B cell (primary cell): ENCODE measurements around the gene SYTL2. TPM values are rescaled to one million over a fixed set of nuclear protein-coding genes. Genes with fewer than 3 reads are reported as not detected.

Source experiments
- ATAC-seq: fragments of 200-7000 bp; cut with Tn5 transposase; one replicate; pipeline ENCODE4 v1.10.0; 2021; ENCODE audit warnings: low read depth, mild to moderate bottlenecking, moderate number of reproducible peaks, moderate library complexity
- CTCF ChIA-PET: fragments of 350-600 bp; sonication (Branson Sonifier 250); formaldehyde crosslinking; loops from one replicate; lab custom pipeline; 2021; ENCODE audit warnings: antibody characterized with exemption, inconsistent platforms; lab: Charles Lee
- POLR2A ChIA-PET: fragments of 350-600 bp; sonication (Branson Sonifier 250); formaldehyde crosslinking; loops from one replicate; lab custom pipeline; 2021; ENCODE audit warnings: antibody characterized with exemption; lab: Charles Lee
- DNase-seq: peaks from one replicate; pipeline ENCODE4 v3.0.0; 2013
- H2AFZ ChIP-seq: 2 replicates; pipeline ENCODE4 v1.6.1; 2012; ENCODE audit warnings: mild to moderate bottlenecking, low read depth, low read length; ENCODE audit not compliant: insufficient read depth, poor library complexity, severe bottlenecking
- H3K27ac ChIP-seq, 2 donors: 1 replicate in 1 of 2; 2 replicates in 1 of 2; pipeline ENCODE4 v1.5.1; 2012 to 2013; ENCODE audit warnings: low read length in 2 of 2, mild to moderate bottlenecking in 2 of 2, moderate library complexity in 1 of 2
- H3K27me3 ChIP-seq, 4 experiments: fragments of 200-600 bp in 1 of 4; sonication (generic) in 1 of 4; replicated peaks in 1 of 4; 1 replicate in 2 of 4; 2 replicates in 2 of 4; pipeline versions ENCODE4 v1.6.1 to v1.7.0; 2013 to 2016; ENCODE audit warnings: low read length in 3 of 4, mild to moderate bottlenecking in 2 of 4, mixed read lengths in 1 of 4, moderate library complexity in 1 of 4; ENCODE audit not compliant: insufficient read depth in 4 of 4, control insufficient read depth in 3 of 4; ENCODE audit errors: control extremely low read depth in 1 of 4
- H3K36me3 ChIP-seq, 2 experiments: replicated peaks in 1 of 2; 1 replicate in 1 of 2; 2 replicates in 1 of 2; pipeline versions ENCODE4 v1.6.1 to v1.7.1; 2013; ENCODE audit warnings: low read length in 1 of 2; ENCODE audit not compliant: insufficient read depth in 2 of 2, control insufficient read depth in 1 of 2; ENCODE audit errors: control extremely low read depth in 1 of 2, extremely low read depth in 1 of 2
- H3K4me1 ChIP-seq, 2 donors: fragments of 200-600 bp in 1 of 2; sonication (generic) in 1 of 2; 1 replicate in 1 of 2; 2 replicates in 1 of 2; pipeline versions ENCODE4 v1.5.1 to v1.6.1; 2013 to 2017; ENCODE audit warnings: low read length in 2 of 2; ENCODE audit not compliant: control insufficient read depth in 2 of 2, insufficient read depth in 2 of 2
- H3K4me2 ChIP-seq: replicated peaks from 2 replicates; pipeline ENCODE3; 2012; ENCODE audit warnings: mild to moderate bottlenecking, low read depth, low read length; ENCODE audit not compliant: poor library complexity, severe bottlenecking
- H3K4me3 ChIP-seq, 5 experiments: fragments of 200-600 bp in 1 of 5; sonication (generic) in 1 of 5; 1 replicate in 3 of 5; 2 replicates in 2 of 5; pipeline versions ENCODE4 v1.5.1 to v1.7.0; 2011 to 2016; ENCODE audit warnings: low read length in 4 of 5, mild to moderate bottlenecking in 4 of 5, low read depth in 2 of 5, control low read depth in 1 of 5, moderate library complexity in 1 of 5; ENCODE audit not compliant: insufficient read depth in 1 of 5; ENCODE audit errors: control extremely low read depth in 1 of 5, extremely low read depth in 1 of 5
- H3K79me2 ChIP-seq: fragments of 200-600 bp; sonication (generic); one replicate; pipeline ENCODE4 v1.6.0; 2016; ENCODE audit warnings: low read length; ENCODE audit not compliant: control insufficient read depth, insufficient read depth
- H3K9ac ChIP-seq: fragments of 200-600 bp; sonication (generic); 2 replicates; pipeline ENCODE4 v1.6.1; 2017; ENCODE audit warnings: mild to moderate bottlenecking, low read length, moderate library complexity
- H3K9me3 ChIP-seq, 3 donors: one replicate each; pipeline versions ENCODE4 v1.6.1 to v1.7.1; 2013; ENCODE audit warnings: low read length in 2 of 3; ENCODE audit not compliant: control insufficient read depth in 2 of 3, insufficient read depth in 1 of 3; ENCODE audit errors: control extremely low read depth in 1 of 3
- H4K20me1 ChIP-seq: 2 replicates; pipeline ENCODE4 v1.6.0; 2012; ENCODE audit warnings: mild to moderate bottlenecking, low read length; ENCODE audit not compliant: insufficient read depth, control insufficient read depth, poor library complexity, severe bottlenecking
- H3K27ac Mint-ChIP-seq: one replicate; pipeline ENCODE4 v1.8.0; 2021; ENCODE audit warnings: mixed read lengths
- H3K27me3 Mint-ChIP-seq: one replicate; pipeline ENCODE4 v1.8.0; 2021; ENCODE audit warnings: mixed read lengths
- H3K4me1 Mint-ChIP-seq: one replicate; pipeline ENCODE4 v1.8.0; 2021; ENCODE audit warnings: mixed read lengths
- H3K4me3 Mint-ChIP-seq: one replicate; pipeline ENCODE4 v1.8.0; 2021; ENCODE audit warnings: mixed read lengths
- H3K9me3 Mint-ChIP-seq: one replicate; pipeline ENCODE4 v1.8.0; 2022; ENCODE audit warnings: mixed read lengths; ENCODE audit not compliant: insufficient read depth
- EZH2 ChIP-seq: IDR thresholded peaks from 2 replicates; pipeline ENCODE4 v1.6.1; 2012; ENCODE audit warnings: borderline replicate concordance, low read depth, mild to moderate bottlenecking, moderate library complexity, low read length; ENCODE audit not compliant: insufficient read depth, poor library complexity, severe bottlenecking
- WGBS: methylation state at CpG from one replicate; pipeline ENCODE4 v1.1.5; 2013; ENCODE audit warnings: missing lambda C conversion rate; ENCODE audit not compliant: insufficient coverage; 5-methylcytosine and 5-hydroxymethylcytosine counted together
- intact Hi-C: fragments of 100-400 bp; cut with micrococcal nuclease; formaldehyde crosslinking; loops from one replicate; pipeline ENCODE4 v1.10.0; 2022
- polyA plus RNA-seq: library from polyadenylated mRNA; depleted of rRNA; stranded (reverse); fragments of >200 nt; gene quantifications from 2 replicates; pipeline ENCODE4 v1.2.3, GENCODE V29; 2012
- total RNA-seq, 2 donors: library from RNA; stranded (reverse); fragments of 120-200 nt in 1 of 2; gene quantifications; 1 replicate in 1 of 2; 2 replicates in 1 of 2; pipeline versions ENCODE4 v1.2.3 to v1.2.4, GENCODE V29; 2013 to 2022
- TF ChIP-seq, protein P1 (sequence below): fragments of 200-600 bp; IDR thresholded peaks from one replicate; pipeline ENCODE4 v1.8.0; 2022; ENCODE audit warnings: antibody characterized with exemption, mild to moderate bottlenecking

SYTL2 gene
- total and polyA plus RNA-seq, 2 donors (not counting 1 experiment from before 2014, with no cell fraction given): 0.86 to 2.9 TPM

DNA sequence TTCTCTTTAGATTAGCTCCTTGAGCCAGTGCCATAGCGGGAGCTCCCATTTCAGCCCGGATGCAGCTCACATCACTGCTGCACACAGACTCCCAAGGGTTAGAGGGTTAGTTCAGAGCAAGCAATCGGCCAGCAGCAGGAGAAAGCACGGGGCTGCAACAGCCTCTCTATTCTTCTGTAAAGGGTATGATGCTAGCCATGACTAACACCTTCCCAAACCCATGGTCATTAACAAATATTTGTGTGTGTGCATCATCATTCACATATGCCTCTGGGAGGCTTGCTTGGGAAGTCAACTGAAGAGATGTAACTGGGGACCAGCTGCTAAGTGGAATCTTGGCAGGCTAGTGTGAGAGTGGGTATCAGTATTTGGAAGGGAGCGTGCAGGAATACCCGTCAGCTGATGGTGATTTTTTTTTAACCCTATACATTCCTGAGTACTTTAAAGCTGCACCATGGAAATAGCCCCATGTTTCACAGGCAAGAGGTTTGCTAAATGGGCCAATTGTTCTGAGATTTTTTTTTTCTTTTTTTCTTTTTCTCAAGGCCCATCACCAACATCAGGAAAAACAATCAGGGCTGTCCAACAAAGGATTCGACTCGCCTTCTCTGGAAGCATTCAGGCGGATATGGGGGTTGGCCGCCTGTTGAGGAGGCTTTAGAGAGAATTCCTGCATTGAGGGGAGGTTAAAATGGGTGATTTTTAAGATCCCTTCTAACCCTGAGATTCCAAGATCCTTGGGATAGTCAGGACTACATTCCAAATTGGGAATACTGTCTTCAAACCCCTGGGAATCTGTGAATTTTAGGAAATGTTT is 91.7 kb downstream of the SYTL2 start:
- ATAC-seq: no peak
- Histone ChIP-seq H3K4me1 (no peaks in the 10 kb centered on the region), H3K36me3 (no peaks in the 10 kb centered on the region), H3K9me3 (no peaks in the 10 kb centered on the region), H2AFZ (no peak overlapping the region), H3K27ac (no peak overlapping the region), H3K4me3 (no peak overlapping the region), H4K20me1 (no peaks in the 10 kb centered on the region), H3K4me2 (no peak overlapping the region), H3K79me2 (no peaks in the 10 kb centered on the region), H3K27me3 (no peaks in the 10 kb centered on the region), H3K9ac (no peak overlapping the region)
- intact Hi-C loops: no loop called here
- CTCF ChIA-PET: no interaction called here
- POLR2A ChIA-PET: no interaction called here
- WGBS: 100% methylated on average over 2 of the region's 10 CpGs
- H3K4me1 Mint-ChIP-seq: no peaks in the 10 kb centered on the region
- H3K9me3 Mint-ChIP-seq: no peaks in the 10 kb centered on the region
- no peak for DNase-seq
- H3K4me3 Mint-ChIP-seq: no peak overlapping the region
- no peak for TF ChIP-seq EZH2
- TF ChIP-seq, protein P1, sequence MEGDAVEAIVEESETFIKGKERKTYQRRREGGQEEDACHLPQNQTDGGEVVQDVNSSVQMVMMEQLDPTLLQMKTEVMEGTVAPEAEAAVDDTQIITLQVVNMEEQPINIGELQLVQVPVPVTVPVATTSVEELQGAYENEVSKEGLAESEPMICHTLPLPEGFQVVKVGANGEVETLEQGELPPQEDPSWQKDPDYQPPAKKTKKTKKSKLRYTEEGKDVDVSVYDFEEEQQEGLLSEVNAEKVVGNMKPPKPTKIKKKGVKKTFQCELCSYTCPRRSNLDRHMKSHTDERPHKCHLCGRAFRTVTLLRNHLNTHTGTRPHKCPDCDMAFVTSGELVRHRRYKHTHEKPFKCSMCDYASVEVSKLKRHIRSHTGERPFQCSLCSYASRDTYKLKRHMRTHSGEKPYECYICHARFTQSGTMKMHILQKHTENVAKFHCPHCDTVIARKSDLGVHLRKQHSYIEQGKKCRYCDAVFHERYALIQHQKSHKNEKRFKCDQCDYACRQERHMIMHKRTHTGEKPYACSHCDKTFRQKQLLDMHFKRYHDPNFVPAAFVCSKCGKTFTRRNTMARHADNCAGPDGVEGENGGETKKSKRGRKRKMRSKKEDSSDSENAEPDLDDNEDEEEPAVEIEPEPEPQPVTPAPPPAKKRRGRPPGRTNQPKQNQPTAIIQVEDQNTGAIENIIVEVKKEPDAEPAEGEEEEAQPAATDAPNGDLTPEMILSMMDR: no peak
- no peak overlapping the region for H3K27ac Mint-ChIP-seq
- peaks cover 3% of the 10 kb centered on the region for H3K27me3 Mint-ChIP-seq

DNA sequence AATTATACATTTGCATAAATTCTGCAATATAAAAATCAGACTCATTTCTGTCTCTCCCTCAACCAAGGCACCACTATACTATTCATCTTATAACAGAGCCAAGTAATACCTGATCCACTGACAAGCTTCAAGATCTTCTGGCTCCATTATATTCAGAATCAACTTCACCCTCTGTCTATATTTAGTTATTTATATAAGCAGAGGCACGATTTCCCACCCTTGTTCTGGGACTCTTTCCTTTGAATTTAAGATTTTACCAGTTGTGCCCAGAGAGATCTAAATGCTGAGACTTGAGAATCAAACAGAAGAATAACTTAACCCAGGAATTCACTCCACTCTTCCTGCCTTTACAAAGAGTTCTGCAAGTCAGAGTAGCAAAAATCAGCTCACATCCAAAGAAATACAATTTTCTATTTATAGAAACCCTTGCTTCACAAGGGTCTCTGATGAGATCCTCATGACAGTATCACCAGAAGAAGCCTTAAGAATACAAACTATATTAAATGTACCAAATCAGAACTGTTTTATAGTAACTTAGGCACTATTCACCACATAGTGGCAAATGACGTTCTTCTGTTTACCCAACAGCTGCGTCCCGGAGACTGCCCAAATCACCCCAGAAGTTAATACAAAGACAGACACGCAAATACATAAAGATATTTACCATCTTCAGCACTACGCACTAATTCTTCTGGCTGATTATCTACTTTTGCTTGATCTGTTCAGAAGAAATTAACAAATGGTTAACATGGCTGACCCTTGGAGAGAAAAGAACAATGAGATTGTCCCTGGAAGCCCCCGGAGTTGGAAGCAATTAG is 92.6 kb downstream of the SYTL2 start:
- Histone ChIP-seq H4K20me1 (no peaks in the 10 kb centered on the region), H3K4me2 (no peak overlapping the region), H3K27ac (no peak overlapping the region), H3K9ac (no peak overlapping the region), H3K79me2 (no peaks in the 10 kb centered on the region), H3K4me3 (no peak overlapping the region), H3K9me3 (no peaks in the 10 kb centered on the region), H3K36me3 (no peaks in the 10 kb centered on the region), H3K4me1 (no peaks in the 10 kb centered on the region), H2AFZ (no peak overlapping the region), H3K27me3 (no peaks in the 10 kb centered on the region)
- H3K4me3 Mint-ChIP-seq: no peak overlapping the region
- peaks cover 3% of the 10 kb centered on the region for H3K27me3 Mint-ChIP-seq
- H3K27ac Mint-ChIP-seq: no peak overlapping the region
- intact Hi-C loops: no loop called here
- CTCF ChIA-PET: no interaction called here
- WGBS: 90% methylated on average over 4 of the region's 7 CpGs
- ATAC-seq: no peak
- TF ChIP-seq, protein P1: no peak
- no peak for TF ChIP-seq EZH2
- H3K4me1 Mint-ChIP-seq: no peaks in the 10 kb centered on the region
- POLR2A ChIA-PET: no interaction called here
- DNase-seq: no peak
- H3K9me3 Mint-ChIP-seq: no peaks in the 10 kb centered on the region
